HT1080 (cell line): ENCODE results near the gene USP20. TPM values are rescaled to one million over a fixed set of nuclear protein-coding genes. Genes with fewer than 3 reads are reported as not detected.

Source experiments
- DNase-seq: peaks from one replicate; pipeline ENCODE4 v3.0.0-alpha.2; 2015; ENCODE audit warnings: low read depth
- small RNA-seq: library from RNA; depleted of rRNA; stranded (forward); fragments of <200 nt; gene quantifications from one replicate; pipeline ENCODE3, GENCODE V24; 2014
- total RNA-seq: library from RNA; depleted of rRNA; stranded (reverse); fragments of >200 nt; shearing (Covaris generic); gene quantifications from 2 replicates; pipeline ENCODE4 v1.2.3, GENCODE V29; 2014; rRNA removed

USP20 gene
- total RNA-seq, 1 experiment from 2014 or later: 5.9 TPM

DNA sequence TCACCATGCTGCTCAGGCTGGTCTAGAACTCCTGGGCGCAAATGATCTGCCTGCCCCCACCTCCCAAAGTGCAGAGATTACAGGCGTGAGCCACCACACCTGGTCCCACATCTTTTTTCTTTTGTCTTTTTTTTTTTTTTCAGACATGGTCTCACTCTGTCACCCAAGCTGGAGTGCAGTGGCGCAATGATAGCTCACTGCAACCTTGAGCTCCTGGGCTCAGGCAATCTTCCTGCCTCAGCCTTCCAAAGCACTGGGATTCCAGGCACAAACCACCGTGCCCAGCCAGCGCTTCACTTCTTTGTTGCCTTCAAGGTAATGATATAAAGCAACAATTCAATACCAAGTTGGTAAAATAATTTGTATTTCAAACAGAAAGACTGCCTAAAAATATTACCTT, 78.8 kb downstream of the USP20 start:
- no peak for DNase-seq

GRCh38 chr9:129916707-129917106, 81.4 kb downstream of the USP20 start:
- DNase-seq: no peak

DNA sequence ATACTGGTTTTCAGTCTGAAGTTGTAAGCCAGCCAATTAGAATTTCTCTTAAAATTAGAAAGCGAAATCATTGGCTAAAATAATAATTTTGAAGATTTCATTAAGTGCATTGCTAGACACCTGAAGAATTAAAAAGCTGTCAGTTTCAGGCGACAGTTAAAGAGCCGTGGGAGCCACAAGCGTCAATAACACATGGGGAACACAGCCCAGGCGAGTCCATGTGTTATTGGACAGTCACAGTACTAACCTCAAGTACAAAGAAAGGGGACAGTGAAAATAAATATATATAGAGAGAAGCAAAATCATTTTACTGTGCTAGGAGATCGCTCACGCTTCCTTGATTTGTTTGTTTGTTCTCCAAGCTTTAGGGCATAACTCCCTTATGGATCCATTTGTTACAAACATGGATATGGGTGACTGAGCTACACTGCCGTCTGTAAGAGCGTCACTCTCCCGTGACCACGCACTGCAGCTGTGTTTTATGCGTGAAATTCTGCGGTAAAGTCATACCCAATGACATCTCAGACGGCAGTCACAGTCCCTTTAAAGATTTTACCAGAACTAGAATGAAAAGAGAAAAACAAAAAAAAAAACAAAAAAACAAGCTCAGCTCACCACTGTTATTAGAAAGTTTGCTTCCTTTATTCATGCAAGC, 83.2 kb downstream of the USP20 start:
- DNase-seq: no peak

GRCh38 chr9:129919277-129919676, 84.0 kb downstream of the USP20 start:
- DNase-seq: no peak

GRCh38 chr9:129919841-129920240, 84.6 kb downstream of the USP20 start:
- DNase-seq: no peak

DNA sequence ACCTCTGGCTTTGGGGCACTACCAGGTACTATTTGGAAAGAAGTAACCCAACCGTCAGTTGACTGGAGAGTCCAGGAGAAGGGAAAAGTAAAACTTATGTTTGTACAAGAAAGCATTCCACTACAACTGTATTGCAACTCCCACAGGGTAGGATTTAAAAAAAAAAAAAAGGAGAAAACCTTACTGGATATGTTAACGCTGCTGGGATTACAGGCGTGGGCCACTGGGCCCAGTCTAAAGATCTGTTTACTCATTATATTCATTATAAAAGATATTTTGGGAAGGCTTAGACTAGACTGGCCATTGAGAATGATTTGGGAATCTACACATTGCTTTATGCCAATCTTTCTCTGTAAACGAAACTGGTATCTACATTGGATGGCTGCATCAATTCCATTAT, 86.6 kb downstream of the USP20 start:
- no peak for DNase-seq

DNA sequence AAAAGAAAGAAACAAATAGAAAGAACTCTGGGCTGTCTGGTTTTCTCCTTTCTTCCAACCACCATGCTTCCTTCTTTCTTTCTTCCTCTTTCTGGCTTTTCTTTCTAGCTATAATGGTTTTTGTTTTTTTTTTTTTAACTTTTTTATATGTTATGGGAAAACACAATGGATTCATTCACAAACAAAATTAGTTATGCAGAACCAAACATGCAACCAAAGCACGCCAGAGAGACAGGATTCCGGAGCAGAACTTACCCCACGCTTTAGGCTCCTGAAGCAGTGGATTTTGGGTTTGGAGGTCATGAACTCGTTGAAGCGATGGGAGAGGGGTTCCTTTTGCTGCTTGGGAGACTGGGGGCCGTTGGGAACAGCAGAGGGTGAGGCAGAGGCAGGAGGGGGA, 88.3 kb downstream of the USP20 start:
- no peak for DNase-seq

- no peak for DNase-seq
Observed at GRCh38 chr9:129929496-129930125, 94.4 kb downstream of the USP20 start.

GRCh38 chr9:129930743-129931142, 95.5 kb downstream of the USP20 start:
- no peak for DNase-seq

Small RNAs within 50 kb of the gene (small RNA-seq; reads per million reads assigned to genes)
- gene MIR6855: not detected

Other genes starting within 250 kb of the USP20 start
- not detected in 2 replicates for gene C9orf50, start 214.4 kb upstream of the USP20 start, total RNA-seq
- 65.9 and 66.4 TPM in 2 replicates for gene NTMT1, start 209.3 kb upstream of the USP20 start, total RNA-seq
- gene ASB6, start 193.3 kb upstream of the USP20 start, total RNA-seq: 28.7 and 31.6 TPM in 2 replicates
- gene PRRX2, start 169.8 kb upstream of the USP20 start, total RNA-seq: not detected in 2 replicates
- gene PTGES, start 82.4 kb upstream of the USP20 start, total RNA-seq: 0.10 and 0.18 TPM in 2 replicates
- gene TOR1B, start 32.3 kb upstream of the USP20 start, total RNA-seq: 34.3 and 39.1 TPM in 2 replicates
- 55.1 and 75.2 TPM in 2 replicates for gene TOR1A, start 11.3 kb upstream of the USP20 start, total RNA-seq
- 86.5 and 101 TPM in 2 replicates for gene C9orf78, start 183 bp upstream of the USP20 start, total RNA-seq
- gene FNBP1, start 207.7 kb downstream of the USP20 start, total RNA-seq: 13.5 and 18.4 TPM in 2 replicates
- gene GPR107, start 218.4 kb downstream of the USP20 start, total RNA-seq: 13.6 and 155 TPM in 2 replicates